ENCODE measurements around the gene ASPDH. TPM values are rescaled to one million over a fixed set of nuclear protein-coding genes. Genes with fewer than 3 reads are reported as not detected.

Gene ASPDH
- total RNA-seq, 1 donor from 2014 or later: not detected

DNA sequence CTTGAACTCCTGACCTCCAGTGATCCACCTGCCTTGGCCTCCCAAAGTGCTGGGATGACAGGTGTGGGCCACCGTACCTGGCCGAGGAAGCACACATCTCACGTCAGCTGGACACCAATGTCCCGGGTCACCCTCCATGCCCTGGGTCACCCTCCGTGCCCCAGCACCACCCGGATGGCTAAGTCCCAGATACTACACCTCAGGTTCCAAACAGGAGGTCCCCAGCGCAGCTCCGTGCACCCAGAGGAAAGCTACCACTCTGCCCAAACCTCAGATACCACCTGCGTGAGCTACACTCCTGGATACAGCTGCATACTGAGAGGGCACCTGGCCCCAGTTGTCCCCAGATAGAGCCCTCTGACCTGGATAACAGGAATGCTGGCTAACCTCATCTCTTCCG is 40.5 kb upstream of the ASPDH start:
- Mint-ChIP-seq H3K9me3 (ENCODE audit: unreplicated experiment) (no peaks in the 10 kb centered on the region), H3K4me3 (ENCODE audit: unreplicated experiment) (no peak overlapping the region), H3K27me3 (ENCODE audit: unreplicated experiment) (peaks cover 25% of the 10 kb centered on the region), H3K36me3 (ENCODE audit: unreplicated experiment) (no peaks in the 10 kb centered on the region), H3K4me1 (ENCODE audit: unreplicated experiment) (peaks cover 5% of the 10 kb centered on the region), H3K27ac (ENCODE audit: unreplicated experiment) (no peak overlapping the region)
- no peak for DNase-seq (ENCODE audit: extremely low spot score, unreplicated experiment)
- TF ChIP-seq, protein P1, sequence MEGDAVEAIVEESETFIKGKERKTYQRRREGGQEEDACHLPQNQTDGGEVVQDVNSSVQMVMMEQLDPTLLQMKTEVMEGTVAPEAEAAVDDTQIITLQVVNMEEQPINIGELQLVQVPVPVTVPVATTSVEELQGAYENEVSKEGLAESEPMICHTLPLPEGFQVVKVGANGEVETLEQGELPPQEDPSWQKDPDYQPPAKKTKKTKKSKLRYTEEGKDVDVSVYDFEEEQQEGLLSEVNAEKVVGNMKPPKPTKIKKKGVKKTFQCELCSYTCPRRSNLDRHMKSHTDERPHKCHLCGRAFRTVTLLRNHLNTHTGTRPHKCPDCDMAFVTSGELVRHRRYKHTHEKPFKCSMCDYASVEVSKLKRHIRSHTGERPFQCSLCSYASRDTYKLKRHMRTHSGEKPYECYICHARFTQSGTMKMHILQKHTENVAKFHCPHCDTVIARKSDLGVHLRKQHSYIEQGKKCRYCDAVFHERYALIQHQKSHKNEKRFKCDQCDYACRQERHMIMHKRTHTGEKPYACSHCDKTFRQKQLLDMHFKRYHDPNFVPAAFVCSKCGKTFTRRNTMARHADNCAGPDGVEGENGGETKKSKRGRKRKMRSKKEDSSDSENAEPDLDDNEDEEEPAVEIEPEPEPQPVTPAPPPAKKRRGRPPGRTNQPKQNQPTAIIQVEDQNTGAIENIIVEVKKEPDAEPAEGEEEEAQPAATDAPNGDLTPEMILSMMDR (IDR thresholded peaks at IDR 0.05): no peak

DNA sequence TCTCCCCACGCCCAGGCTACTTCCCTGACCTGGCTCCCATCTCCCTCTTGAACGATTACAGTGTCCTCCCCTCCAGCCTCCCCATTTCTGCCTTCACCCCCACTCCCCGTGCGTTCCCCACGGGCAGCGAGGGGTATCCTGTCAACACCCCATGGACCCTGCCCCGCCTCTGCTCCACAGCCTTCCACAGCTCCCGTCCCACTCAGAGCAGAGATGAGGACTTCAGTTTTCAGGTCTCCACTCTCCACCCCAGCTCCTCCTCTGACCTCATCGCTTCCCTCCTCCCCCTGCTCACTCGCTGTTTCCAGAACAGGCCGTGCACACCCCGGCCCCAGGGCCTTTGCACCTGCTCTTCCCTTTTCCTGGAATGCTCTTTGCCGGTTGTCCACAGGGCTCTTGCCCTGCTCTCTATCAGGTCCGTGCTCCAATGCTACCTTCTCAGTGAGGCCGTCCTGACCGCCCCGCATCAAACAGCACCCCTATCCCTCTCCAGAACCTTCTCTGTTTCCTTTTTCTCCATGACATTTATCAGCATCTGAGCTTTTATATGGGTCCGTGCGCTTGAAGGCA is 39.5 kb upstream of the ASPDH start:
- H3K27me3 Mint-ChIP-seq (ENCODE audit: unreplicated experiment): peaks cover 25% of the 10 kb centered on the region
- no peak for DNase-seq (ENCODE audit: extremely low spot score, unreplicated experiment)
- H3K27ac Mint-ChIP-seq (ENCODE audit: unreplicated experiment): no peak overlapping the region
- TF ChIP-seq, protein P1 (IDR thresholded peaks at IDR 0.05): no peak
- H3K4me3 Mint-ChIP-seq (ENCODE audit: unreplicated experiment): no peak overlapping the region
- H3K36me3 Mint-ChIP-seq (ENCODE audit: unreplicated experiment): no peaks in the 10 kb centered on the region
- peaks cover 5% of the 10 kb centered on the region for H3K4me1 Mint-ChIP-seq (ENCODE audit: unreplicated experiment)
- no peaks in the 10 kb centered on the region for H3K9me3 Mint-ChIP-seq (ENCODE audit: unreplicated experiment)

DNA sequence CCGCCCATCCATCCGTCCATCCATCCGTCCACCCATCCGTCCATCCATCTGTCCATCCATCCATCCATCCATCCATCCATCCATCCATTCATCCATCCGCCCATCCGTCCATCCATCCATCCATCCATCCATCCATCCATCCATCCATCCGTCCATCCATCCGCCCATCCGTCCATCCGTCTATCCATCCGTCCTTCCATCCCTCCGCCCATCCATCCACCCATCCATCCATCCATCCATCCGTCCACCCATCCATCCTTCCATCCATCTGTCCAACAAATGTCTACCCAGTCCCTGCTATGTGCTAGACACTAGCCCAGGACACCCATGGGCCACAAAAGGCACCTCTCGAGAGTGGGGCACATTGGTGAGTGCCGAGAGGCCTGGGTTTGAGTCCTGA is 38.8 kb upstream of the ASPDH start:
- no peaks in the 10 kb centered on the region for H3K9me3 Mint-ChIP-seq (ENCODE audit: unreplicated experiment)
- peaks cover 23% of the 10 kb centered on the region for H3K27me3 Mint-ChIP-seq (ENCODE audit: unreplicated experiment)
- TF ChIP-seq, protein P1 (IDR thresholded peaks at IDR 0.05): no peak
- H3K4me1 Mint-ChIP-seq (ENCODE audit: unreplicated experiment): peaks cover 5% of the 10 kb centered on the region
- no peak for DNase-seq (ENCODE audit: extremely low spot score, unreplicated experiment)
- no peaks in the 10 kb centered on the region for H3K36me3 Mint-ChIP-seq (ENCODE audit: unreplicated experiment)
- no peak overlapping the region for H3K4me3 Mint-ChIP-seq (ENCODE audit: unreplicated experiment)
- no peak overlapping the region for H3K27ac Mint-ChIP-seq (ENCODE audit: unreplicated experiment)

DNA sequence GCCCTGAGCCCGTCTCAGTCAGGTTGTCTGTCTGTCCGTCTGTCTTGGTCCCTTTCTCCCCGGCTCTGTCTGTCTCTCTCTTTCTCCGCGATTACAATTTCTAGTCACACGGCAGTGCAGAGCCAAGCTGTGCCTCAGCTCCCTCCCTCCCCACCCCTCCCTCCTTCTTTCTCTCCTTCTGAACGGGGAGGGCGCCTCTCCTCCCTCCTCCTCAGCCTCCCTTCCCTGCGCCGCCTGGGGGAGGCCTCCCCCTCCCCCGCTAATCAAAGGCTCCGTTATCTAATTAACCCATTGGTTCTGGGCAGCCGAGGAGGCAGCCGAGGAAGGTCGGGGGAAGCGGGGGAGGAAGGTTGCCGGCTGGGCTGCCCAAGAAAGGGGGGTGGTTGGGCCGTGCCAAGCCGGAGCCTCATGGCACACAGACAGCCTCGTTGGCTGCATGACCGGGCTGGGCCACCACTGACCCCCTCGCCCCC is 38.0 kb upstream of the ASPDH start:
- no peak overlapping the region for H3K4me3 Mint-ChIP-seq (ENCODE audit: unreplicated experiment)
- DNase-seq (ENCODE audit: extremely low spot score, unreplicated experiment): no peak
- peaks cover 23% of the 10 kb centered on the region for H3K27me3 Mint-ChIP-seq (ENCODE audit: unreplicated experiment)
- H3K9me3 Mint-ChIP-seq (ENCODE audit: unreplicated experiment): no peaks in the 10 kb centered on the region
- H3K36me3 Mint-ChIP-seq (ENCODE audit: unreplicated experiment): no peaks in the 10 kb centered on the region
- peaks cover 5% of the 10 kb centered on the region for H3K4me1 Mint-ChIP-seq (ENCODE audit: unreplicated experiment)
- H3K27ac Mint-ChIP-seq (ENCODE audit: unreplicated experiment): no peak overlapping the region
- TF ChIP-seq, protein P1 (IDR thresholded peaks at IDR 0.05): no peak

DNA sequence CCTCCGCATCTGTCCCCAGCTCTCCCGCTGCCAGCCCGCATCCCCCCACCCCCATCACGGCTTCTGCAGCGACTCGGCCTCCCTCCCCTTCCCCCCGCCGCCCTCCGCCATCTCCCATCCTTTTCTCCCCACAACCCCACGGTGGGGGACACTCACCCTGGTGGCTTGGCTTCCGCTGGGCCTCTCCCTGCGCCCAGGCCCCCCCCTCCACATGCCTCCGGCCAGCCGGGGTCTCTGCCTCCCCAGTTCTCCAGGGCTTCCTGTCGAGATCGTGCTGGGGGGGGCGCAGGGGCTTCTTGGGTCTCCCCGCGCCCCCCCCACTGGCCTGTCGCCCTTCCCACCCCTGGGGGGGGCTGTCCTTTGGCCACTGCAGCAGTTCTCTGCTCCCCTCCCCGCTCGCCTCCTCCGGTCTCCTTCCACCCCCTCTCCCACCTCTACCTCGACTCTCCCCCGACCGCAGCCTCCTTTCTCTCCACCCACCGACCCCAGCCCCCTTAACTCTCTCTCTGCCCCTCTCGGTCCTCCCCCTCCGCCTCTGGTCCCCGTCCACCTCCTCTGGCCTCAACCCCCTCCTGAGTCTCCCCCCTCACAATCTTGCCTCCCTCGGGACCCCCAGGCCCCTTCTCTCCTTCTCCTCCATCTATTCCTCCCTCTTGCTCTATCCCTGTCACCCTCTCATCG is 37.5 kb upstream of the ASPDH start:
- Mint-ChIP-seq H3K4me1 (ENCODE audit: unreplicated experiment) (no peaks in the 10 kb centered on the region), H3K4me3 (ENCODE audit: unreplicated experiment) (no peak overlapping the region), H3K27me3 (ENCODE audit: unreplicated experiment) (peaks cover 21% of the 10 kb centered on the region), H3K9me3 (ENCODE audit: unreplicated experiment) (no peaks in the 10 kb centered on the region), H3K27ac (ENCODE audit: unreplicated experiment) (no peak overlapping the region), H3K36me3 (ENCODE audit: unreplicated experiment) (no peaks in the 10 kb centered on the region)
- TF ChIP-seq, protein P1 (IDR thresholded peaks at IDR 0.05): no peak
- no peak for DNase-seq (ENCODE audit: extremely low spot score, unreplicated experiment)

Measured in osteocyte (in vitro differentiated cells).